GM12872 (cell line): ENCODE data around the gene CAP2.

Experiments used
- CTCF ChIP-seq: IDR thresholded peaks from 3 replicates; pipeline ENCODE4 v1.5.1; 2011; ENCODE audit warnings: low read depth, mild to moderate bottlenecking, low read length, moderate library complexity; ENCODE audit not compliant: insufficient read depth

The CAP2 gene

GRCh38 chr6:17527076-17527475, 133.7 kb downstream of the CAP2 start:
- TF ChIP-seq CTCF = no peak

DNA sequence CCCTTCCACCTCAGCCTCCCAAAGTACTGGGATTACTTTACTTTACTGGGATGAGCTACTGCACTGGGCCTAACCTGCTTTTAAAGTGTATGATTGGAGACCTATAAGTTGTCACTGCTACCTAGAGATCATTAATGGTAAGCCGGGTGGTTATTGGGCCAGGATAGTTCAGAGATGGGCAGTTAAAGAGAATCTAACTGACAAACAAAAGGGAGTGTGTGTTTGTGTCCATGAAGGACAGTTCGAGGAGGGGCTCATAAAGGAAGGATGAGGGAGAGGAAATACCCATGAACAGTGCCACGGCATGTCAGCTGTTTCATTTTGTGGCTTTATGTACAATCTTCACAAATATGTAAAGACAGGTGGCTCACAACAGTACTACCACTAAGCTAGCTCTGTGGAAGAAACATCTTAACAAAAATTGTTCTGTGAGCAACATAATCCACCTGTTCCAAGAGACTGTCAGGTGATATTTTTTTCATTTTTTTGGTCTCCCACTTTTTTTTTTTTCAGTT, 137.0 kb downstream of the CAP2 start:
- TF ChIP-seq CTCF = no peak

GRCh38 chr6:17536586-17536985, 143.2 kb downstream of the CAP2 start:
- TF ChIP-seq CTCF = no peak

DNA sequence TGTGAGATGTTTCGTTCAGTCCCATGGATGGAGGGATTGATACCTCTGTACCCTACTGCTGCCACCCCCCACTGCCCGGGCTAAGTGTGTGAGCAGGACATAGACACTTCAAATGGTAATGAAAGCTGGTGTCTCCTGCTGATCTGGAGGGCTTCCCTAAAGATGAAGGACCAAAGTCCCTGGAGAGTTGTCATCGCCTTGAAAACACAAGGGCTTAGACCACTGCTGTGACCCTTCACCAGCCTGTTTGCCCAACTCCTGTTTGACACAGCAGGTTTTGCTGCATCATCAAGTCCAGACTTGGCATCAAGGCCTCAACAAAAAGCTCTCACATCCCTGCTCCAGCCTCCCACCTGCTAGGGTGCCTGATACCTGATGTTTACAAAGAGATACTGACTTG, 148.8 kb downstream of the CAP2 start:
- TF ChIP-seq CTCF = no peak

- no peak for TF ChIP-seq CTCF
Measured at GRCh38 chr6:17551383-17551958, 158.1 kb downstream of the CAP2 start.

DNA sequence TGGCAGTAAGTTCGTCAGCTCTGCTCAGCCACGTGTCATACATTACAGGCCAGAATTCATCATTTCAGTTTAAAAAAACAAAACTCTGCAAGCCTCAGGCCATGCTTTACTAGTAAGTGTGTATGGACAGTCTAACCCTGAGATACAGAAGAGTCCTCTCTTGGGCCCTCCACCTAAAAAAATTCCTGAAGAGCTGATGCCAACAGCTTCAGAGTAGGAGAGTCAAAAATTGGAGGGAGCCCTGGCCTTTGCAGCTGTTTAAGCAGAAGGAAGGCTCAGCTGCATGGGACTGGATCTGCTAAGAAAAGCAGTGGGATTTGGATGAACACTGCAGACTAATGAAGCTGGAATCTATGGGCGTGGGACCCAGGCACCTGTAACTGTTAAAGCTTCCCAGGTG, 159.5 kb downstream of the CAP2 start:
- TF ChIP-seq CTCF = no peak

GRCh38 chr6:17556014-17556413, 162.6 kb downstream of the CAP2 start:
- no peak for TF ChIP-seq CTCF
